GM23338 (cell line): Measurements from ENCODE around the gene CFAP100.

ENCODE experiments used
- CREB1 ChIP-seq: fragments of 250-450 bp; sonication (Bioruptor Pico); IDR thresholded peaks from 2 replicates; pipeline ENCODE4 v1.5.0; 2020; ENCODE audit warnings: low read depth, mild to moderate bottlenecking, moderate library complexity
- CTCF ChIP-seq, 2 experiments: fragments of 200-600 bp in 1 of 2; sonication (generic) in 1 of 2; conservative IDR thresholded peaks; 2 replicates each; pipeline versions ENCODE4 v1.5.1 to v1.6.1; 2016 to 2017; ENCODE audit warnings: antibody characterized with exemption in 2 of 2, low read depth in 2 of 2, mild to moderate bottlenecking in 2 of 2, moderate library complexity in 1 of 2
- EZH2 ChIP-seq: fragments of 200-600 bp; sonication (generic); IDR thresholded peaks from one replicate; pipeline ENCODE4 v1.8.0; 2017; ENCODE audit warnings: antibody characterized with exemption, mild to moderate bottlenecking, low read depth; ENCODE audit not compliant: unreplicated experiment
- EZH2phosphoT487 ChIP-seq: fragments of 200-600 bp; sonication (generic); IDR thresholded peaks from one replicate; pipeline ENCODE4 v1.8.1; 2018; ENCODE audit warnings: antibody characterized with exemption; ENCODE audit not compliant: unreplicated experiment
- JUNB ChIP-seq: IDR thresholded peaks from one replicate; pipeline ENCODE4 v1.6.1; 2016; ENCODE audit warnings: antibody characterized with exemption; ENCODE audit not compliant: unreplicated experiment
- NANOG ChIP-seq: IDR thresholded peaks from 2 replicates; pipeline ENCODE4 v1.6.1; 2016; ENCODE audit warnings: antibody characterized with exemption, borderline replicate concordance
- POLR2AphosphoS5 ChIP-seq: IDR thresholded peaks from 2 replicates; pipeline ENCODE4 v1.6.1; 2016; ENCODE audit warnings: antibody characterized with exemption, low read depth
- REST ChIP-seq: IDR thresholded peaks from one replicate; pipeline ENCODE4 v1.6.1; 2018; ENCODE audit warnings: antibody characterized with exemption; ENCODE audit not compliant: unreplicated experiment
- ZNF331 ChIP-seq: fragments of 250-450 bp; sonication (Bioruptor Pico); IDR thresholded peaks from 2 replicates; pipeline ENCODE4 v1.5.0; 2020; ENCODE audit warnings: low read depth, mild to moderate bottlenecking, moderate library complexity

GRCh38 chr3:126408099-126408498, 13.4 kb downstream of the CFAP100 start:
- TF ChIP-seq CTCF (conservative IDR thresholded peaks at IDR 0.05; ENCODE audit: low read depth in 2 of 2) (no peak), ZNF331 (CRISPR knock-in tag) (no peak), REST (no peak), EZH2phosphoT487 (no peak), POLR2AphosphoS5 (no peak), EZH2 (no peak), CREB1 (CRISPR knock-in tag) (no peak), JUNB (no peak), NANOG (no peak)
